Transverse colon (tissue), 4 donors: ENCODE data around the gene LDLRAD4. TPM values are rescaled to one million over a fixed set of nuclear protein-coding genes. Genes with fewer than 3 reads are reported as not detected.

Experiments used
- DNase-seq: peaks from one replicate; pipeline ENCODE4 v3.0.0-alpha.2; 2019
- H3K27ac ChIP-seq, 4 donors: fragments of 200-600 bp; sonication (generic); 2 replicates each; pipeline ENCODE4 v1.5.1; 2016 to 2018; ENCODE audit warnings: inconsistent platforms in 4 of 4
- H3K27me3 ChIP-seq: fragments of 200-600 bp; sonication (generic); 2 replicates; pipeline ENCODE4 v1.5.1; 2017; ENCODE audit warnings: inconsistent platforms
- H3K36me3 ChIP-seq, 4 donors: fragments of 200-600 bp; sonication (generic); 2 replicates each; pipeline ENCODE4 v1.5.1; 2017 to 2019; ENCODE audit warnings: inconsistent platforms in 4 of 4
- H3K4me1 ChIP-seq, 4 donors: fragments of 200-600 bp; sonication (generic); 2 replicates each; pipeline ENCODE4 v1.5.1; 2017 to 2020; ENCODE audit warnings: inconsistent platforms in 4 of 4
- H3K4me3 ChIP-seq, 4 donors: fragments of 200-600 bp; sonication (generic); 1 replicate in 1 of 4; 2 replicates in 3 of 4; pipeline versions ENCODE4 v1.5.1 to v1.6.1; 2017 to 2019; ENCODE audit warnings: inconsistent platforms in 4 of 4
- H3K9me3 ChIP-seq, 2 donors: fragments of 200-600 bp; sonication (generic); 2 replicates each; pipeline ENCODE4 v1.5.1; 2017 to 2019; ENCODE audit warnings: inconsistent platforms in 2 of 2
- EP300 ChIP-seq: sonication (generic); formaldehyde crosslinking; IDR thresholded peaks from one replicate; pipeline ENCODE4 v1.6.1; 2017; ENCODE audit warnings: antibody characterized with exemption, low read depth
- POLR2A ChIP-seq: fragments of 450-650 bp; IDR thresholded peaks from one replicate; pipeline ENCODE4 v1.6.1; 2016; ENCODE audit warnings: antibody characterized with exemption, mild to moderate bottlenecking, moderate library complexity
- POLR2AphosphoS5 ChIP-seq, 3 donors: sonication (generic); formaldehyde crosslinking; IDR thresholded peaks; one replicate each; pipeline ENCODE4 v1.6.1; 2016; ENCODE audit warnings: antibody characterized with exemption in 3 of 3
- WGBS, 2 donors: methylation state at CpG; one replicate each; pipeline ENCODE4 v1.1.5; 2018; ENCODE audit warnings: low coverage in 1 of 2; 5-methylcytosine and 5-hydroxymethylcytosine counted together
- in situ Hi-C, 4 donors: fragments of 200-750 bp; cut with MboI; loops; one replicate each; pipeline versions ENCODE4 v1.15.0 to v1.15.1; 2017; ENCODE audit warnings: low sequenced_read_pairs in 3 of 4, low pct_ligation_motif_present in 1 of 4, low pct_unique_long_range_greater_than_20kb in 1 of 4
- intact Hi-C: fragments of 100-400 bp; cut with DNase I; formaldehyde crosslinking; loops from one replicate; pipeline ENCODE4 v1.15.1; 2023; ENCODE audit warnings: low total_unique reads
- total RNA-seq, 4 donors: library from RNA; depleted of rRNA; stranded (reverse); fragments of >200 nt; gene quantifications; one replicate each; pipeline ENCODE4 v1.1.0, GENCODE V29; 2016
- TF ChIP-seq, protein P1 (sequence below), 5 experiments: fragments of 200-600 bp in 3 of 5; fragments of 450-650 bp in 2 of 5; sonication (generic) in 3 of 5; IDR thresholded peaks; 1 replicate in 2 of 5; 2 replicates in 3 of 5; pipeline ENCODE4 v1.5.1; 2016 to 2017; ENCODE audit warnings: antibody characterized with exemption in 5 of 5, inconsistent platforms in 3 of 5, mild to moderate bottlenecking in 2 of 5, moderate library complexity in 1 of 5

Gene LDLRAD4
- total RNA-seq, 4 donors from 2014 or later, result 34.8 to 277 (median 60.6) TPM

DNA sequence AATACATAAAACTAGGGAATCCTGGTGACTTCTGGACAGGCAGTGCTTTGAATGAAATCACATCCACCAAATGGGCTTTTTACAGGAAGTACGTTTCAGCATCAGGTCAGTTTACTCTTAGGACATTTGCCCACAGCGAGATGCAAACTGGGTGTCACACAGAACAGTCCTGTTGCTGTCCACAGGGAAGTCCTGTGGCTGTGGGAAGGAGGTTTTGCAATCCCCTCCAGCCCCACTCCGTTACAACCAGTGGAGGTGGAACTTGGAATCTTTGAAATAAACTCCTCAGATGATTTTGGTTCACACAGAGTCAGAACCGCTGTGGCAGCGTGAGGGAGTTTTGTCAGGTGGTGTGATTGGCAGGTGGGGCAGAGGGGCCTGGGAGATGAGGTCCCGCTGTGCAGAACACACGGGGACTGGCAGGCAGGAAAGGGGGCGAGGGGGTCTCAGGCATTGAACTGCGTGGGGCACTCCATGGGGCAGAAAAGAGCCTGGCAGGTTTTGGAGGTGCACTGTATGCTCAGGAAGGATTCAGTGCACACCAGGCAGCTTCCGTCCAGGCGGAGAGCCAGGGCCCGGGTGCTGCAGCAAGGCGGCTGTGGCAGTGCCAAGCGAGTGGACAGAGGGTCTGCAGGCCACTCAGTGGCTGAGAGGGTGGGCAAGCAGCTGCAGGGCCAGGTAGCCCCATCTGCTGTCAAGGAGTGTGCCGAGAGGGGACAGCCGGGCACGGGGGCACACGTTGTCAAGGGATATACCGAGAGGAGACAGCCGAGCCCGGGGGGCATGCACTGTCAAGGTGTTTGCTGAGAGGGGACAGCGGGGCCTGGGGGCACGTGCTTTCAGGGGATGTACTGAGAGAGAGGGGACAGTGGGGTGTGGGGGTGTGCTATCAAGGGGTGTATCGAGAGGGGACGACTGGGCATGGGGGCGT lies 148.7 kb downstream of the LDLRAD4 start:
- H3K36me3 ChIP-seq, result no peaks in the 10 kb centered on the region
- in situ Hi-C loops (no loop called here), intact Hi-C loops (no loop called here)
- no peaks in the 10 kb centered on the region for H3K27me3 ChIP-seq
- no peak overlapping the region for H3K27ac ChIP-seq
- WGBS, 2 donors, result 87 to 92% methylated on average over 3 to 26 of the region's 26 CpGs
- peaks cover 12 to 24% (median 14%) of the 10 kb centered on the region in 4 donors for H3K4me1 ChIP-seq
- TF ChIP-seq EP300 (no peak), POLR2A (no peak), POLR2AphosphoS5 (IDR thresholded peaks at IDR 0.05) (no peak)
- TF ChIP-seq, protein P1, sequence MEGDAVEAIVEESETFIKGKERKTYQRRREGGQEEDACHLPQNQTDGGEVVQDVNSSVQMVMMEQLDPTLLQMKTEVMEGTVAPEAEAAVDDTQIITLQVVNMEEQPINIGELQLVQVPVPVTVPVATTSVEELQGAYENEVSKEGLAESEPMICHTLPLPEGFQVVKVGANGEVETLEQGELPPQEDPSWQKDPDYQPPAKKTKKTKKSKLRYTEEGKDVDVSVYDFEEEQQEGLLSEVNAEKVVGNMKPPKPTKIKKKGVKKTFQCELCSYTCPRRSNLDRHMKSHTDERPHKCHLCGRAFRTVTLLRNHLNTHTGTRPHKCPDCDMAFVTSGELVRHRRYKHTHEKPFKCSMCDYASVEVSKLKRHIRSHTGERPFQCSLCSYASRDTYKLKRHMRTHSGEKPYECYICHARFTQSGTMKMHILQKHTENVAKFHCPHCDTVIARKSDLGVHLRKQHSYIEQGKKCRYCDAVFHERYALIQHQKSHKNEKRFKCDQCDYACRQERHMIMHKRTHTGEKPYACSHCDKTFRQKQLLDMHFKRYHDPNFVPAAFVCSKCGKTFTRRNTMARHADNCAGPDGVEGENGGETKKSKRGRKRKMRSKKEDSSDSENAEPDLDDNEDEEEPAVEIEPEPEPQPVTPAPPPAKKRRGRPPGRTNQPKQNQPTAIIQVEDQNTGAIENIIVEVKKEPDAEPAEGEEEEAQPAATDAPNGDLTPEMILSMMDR (IDR thresholded peaks at IDR 0.05), result no peak
- no peaks in the 10 kb centered on the region for H3K9me3 ChIP-seq
- no peak for DNase-seq
- H3K4me3 ChIP-seq, result no peak overlapping the region

DNA sequence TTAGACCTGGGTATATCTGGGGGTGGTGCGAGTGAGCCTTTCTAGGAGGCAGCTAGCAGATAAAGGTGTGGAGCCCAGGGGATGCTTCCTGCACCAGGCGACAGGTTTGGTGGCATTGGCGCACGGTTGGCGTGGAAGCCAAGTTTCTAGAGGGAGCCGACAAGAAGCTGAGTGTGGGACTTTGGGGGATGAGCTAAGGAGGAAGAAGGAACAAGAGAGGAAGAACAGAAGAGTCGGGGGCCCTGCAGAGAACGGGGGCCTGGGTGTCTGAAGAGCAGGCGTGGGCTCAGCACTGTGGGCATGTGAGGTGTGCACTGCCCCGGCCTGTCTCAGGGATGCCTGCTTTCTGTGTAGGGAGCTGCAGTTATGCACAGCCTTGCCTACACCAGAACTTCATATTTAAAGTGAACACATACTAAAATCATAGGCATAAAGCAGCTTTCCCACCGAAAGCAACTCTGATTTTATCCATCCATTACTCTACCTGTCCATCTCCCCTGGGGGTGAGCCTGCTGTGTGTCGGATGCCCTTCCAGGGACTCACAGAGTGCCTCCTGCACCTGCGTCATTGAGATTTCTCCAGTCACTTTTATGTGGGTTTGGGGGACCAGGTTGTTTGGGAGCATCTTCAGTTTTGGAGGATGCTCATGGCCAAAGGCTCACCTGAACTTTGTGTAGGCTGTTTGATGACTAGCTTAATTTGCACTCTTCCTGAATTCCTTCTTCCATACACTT lies 149.7 kb downstream of the LDLRAD4 start:
- H3K36me3 ChIP-seq, result no peaks in the 10 kb centered on the region
- 87 to 94% methylated on average over 3 to 13 of the region's 13 CpGs for WGBS, 2 donors
- H3K4me1 ChIP-seq, result peaks cover 15 to 29% (median 17%) of the 10 kb centered on the region in 4 donors
- H3K27ac ChIP-seq, result no peak overlapping the region
- no peak overlapping the region for H3K4me3 ChIP-seq
- in situ Hi-C loops, result no loop called here
- no peaks in the 10 kb centered on the region for H3K9me3 ChIP-seq
- TF ChIP-seq EP300, result no peak
- no peak for TF ChIP-seq POLR2A
- TF ChIP-seq POLR2AphosphoS5 (IDR thresholded peaks at IDR 0.05), result no peak
- TF ChIP-seq, protein P1 (IDR thresholded peaks at IDR 0.05), result no peak
- intact Hi-C loops, result no loop called here
- no peak for DNase-seq
- no peaks in the 10 kb centered on the region for H3K27me3 ChIP-seq

DNA sequence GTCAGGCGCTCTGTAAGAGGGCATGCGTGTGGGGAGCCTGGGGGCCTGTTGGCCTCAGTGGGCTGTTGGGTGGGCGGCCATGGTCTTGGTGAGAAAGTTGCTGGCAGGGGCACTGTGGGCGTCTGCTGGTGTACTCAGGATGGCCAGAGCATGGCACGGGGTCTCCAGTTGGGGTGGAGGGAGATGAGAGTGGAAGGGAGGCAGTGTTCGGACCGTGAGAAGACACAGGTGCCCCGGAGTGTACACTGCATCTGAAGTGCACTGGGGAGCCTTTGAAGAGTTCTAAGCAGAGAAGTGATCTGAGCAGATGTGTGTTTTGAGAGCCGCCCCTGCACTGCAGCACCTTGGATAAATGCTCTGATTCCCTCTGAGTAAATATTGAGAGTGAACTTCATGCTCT lies 150.8 kb downstream of the LDLRAD4 start:
- intact Hi-C loops, result no loop called here

More for the DNA sequence above, 150.8 kb downstream of the LDLRAD4 start:
- Histone ChIP-seq H3K36me3 (no peaks in the 10 kb centered on the region), H3K4me1 (peaks cover 15 to 29% (median 17%) of the 10 kb centered on the region in 4 donors), H3K4me3 (no peak overlapping the region), H3K27ac (peak overlapping the region; percentile 42 to 66 (median 50)), H3K9me3 (no peaks in the 10 kb centered on the region), H3K27me3 (no peaks in the 10 kb centered on the region)
- TF ChIP-seq POLR2AphosphoS5 (IDR thresholded peaks at IDR 0.05) (no peak), EP300 (no peak), POLR2A (no peak)
- TF ChIP-seq, protein P1 (IDR thresholded peaks at IDR 0.05), result no peak
- in situ Hi-C loops, result no loop called here
- DNase-seq, result no peak
- WGBS, 2 donors, result 47 to 72% methylated on average over 3 to 9 of the region's 9 CpGs
